SW480 (cell line): ENCODE measurements around the gene RMI2.

Experiments used
- DNase-seq: peaks from one replicate; pipeline ENCODE4 v3.0.0-alpha.2; 2016; ENCODE audit warnings: low spot score

The RMI2 gene

DNA sequence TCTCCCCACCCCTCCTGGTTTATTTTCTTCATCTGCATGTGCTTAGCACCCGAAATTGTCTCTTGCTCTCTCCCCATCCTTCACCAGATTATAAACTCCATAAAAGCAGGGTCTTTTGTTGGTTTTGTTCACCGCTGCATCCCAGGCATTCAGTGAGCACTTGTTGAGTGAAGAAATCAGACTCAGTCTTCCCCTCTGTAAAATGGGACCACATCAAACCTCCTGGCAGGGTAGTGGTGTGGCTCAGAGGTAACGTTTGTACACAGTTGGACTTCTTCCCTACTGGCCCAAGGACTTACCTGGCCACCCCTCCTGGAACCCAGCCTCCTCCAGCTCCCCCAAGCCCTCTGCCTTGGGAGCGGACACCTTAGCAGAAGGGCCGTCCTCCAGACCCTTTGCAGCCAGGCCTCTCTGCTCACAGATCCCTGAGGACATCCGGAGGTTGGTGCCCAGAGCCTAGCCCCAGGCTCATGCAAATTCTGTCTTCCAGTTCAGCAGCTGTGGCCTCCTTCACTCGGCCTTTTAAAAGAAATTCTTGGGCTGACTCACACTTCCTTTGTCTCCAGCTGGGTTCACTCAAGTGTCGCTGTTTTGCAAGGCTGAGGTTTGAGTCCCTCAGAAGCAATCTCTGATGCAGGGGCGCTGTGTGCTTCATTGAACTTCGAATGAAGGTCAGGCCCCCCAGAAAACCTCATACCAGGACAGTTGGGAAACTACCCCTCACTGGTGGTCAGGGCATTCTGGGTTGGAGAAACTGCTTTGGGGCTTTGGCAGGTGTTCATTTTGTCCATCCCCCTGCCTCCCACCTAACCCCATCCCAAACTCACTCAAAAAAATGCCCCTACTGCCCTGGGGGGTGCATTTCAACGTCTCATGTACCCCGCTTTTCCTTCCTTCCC is 16.8 kb upstream of the RMI2 start:
- DNase-seq = peak; percentile 45

- DNase-seq = no peak
Observed at GRCh38 chr16:11329071-11329491, 16.2 kb upstream of the RMI2 start.

- DNase-seq = no peak
Observed at GRCh38 chr16:11329891-11330290, 15.4 kb upstream of the RMI2 start.

- no peak for DNase-seq
Observed at GRCh38 chr16:11330526-11331237, 14.6 kb upstream of the RMI2 start.

DNA sequence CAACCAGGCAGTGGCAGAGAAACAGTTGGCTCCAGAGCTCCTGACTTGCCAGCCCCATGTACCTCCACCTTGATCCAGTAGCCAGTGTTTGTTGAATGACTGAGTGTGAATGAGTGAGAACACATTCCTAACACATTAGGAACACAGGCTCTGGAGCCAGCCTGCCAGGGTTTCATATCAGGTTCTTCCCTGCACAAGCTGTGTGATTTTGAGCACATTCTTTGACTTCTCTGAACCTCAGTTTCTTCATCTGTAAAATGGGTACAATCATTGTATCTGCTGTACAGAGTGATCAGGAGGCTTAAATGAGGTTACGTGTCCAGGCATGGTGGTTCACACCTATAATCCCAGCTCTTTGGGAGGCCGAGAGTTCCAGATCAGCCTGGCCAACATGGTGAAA is 13.3 kb upstream of the RMI2 start:
- DNase-seq = no peak

GRCh38 chr16:11333010-11333409 is 12.2 kb upstream of the RMI2 start:
- no peak for DNase-seq

DNA sequence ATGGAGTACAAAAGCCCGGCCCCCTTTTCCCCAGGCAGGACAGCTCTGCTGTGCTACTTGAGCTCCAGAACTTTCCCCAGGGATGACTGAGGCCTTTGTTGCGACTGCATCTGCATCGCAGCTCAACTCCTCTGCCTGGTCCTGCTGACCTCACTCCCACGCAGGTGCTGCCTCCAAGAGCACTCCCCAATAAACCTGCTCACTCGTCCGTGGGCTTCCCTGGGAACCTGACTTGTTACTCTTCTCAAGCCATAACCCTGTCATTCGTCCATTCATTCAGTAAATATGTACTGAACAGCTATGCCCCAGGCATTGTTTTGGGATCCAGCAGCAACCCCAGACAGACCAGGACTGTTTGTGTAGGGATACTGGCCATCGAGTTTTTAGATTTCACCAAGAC is 11.6 kb upstream of the RMI2 start:
- DNase-seq = no peak

GRCh38 chr16:11334831-11335404 is 10.3 kb upstream of the RMI2 start:
- no peak for DNase-seq

- DNase-seq = no peak
Observed at GRCh38 chr16:11339075-11339474, 6.2 kb upstream of the RMI2 start.

- no peak for DNase-seq
Observed at GRCh38 chr16:11340710-11341109, 4.5 kb upstream of the RMI2 start.

- no peak for DNase-seq
Observed at GRCh38 chr16:11341371-11341770, 3.9 kb upstream of the RMI2 start.

GRCh38 chr16:11342021-11342855 is 3.0 kb upstream of the RMI2 start:
- no peak for DNase-seq

DNA sequence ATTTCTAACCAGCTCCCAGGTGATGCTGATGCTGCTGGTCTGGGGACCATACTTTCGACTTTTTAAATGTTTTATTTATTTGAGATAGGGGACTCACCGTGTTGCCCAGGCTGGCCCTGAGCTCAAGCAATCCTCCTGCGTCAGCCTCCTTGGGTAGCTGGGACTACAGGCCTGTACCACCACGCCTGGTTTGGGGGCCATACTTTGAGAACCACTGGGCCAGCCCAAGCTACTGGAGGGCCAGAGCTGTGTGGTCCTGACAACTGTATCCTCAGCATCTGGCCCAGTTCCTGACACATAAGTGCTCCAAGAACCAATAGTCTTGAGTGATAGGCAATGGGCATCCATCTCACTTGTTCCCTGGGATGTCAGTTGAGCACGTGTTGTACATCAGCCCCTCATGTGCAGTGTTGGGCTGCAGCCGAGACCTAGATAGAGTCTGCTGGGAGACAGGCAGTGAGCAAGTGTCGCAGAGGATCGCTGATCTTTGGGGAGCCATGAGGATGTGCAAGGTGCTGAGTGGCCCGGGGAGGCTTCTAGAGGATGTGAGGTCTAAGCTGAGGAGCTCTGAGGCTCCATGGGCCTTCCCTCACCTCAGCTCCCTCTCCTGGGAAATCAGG is 1.6 kb downstream of the RMI2 start:
- no peak for DNase-seq

GRCh38 chr16:11347831-11348230 is 2.6 kb downstream of the RMI2 start:
- DNase-seq = no peak

DNA sequence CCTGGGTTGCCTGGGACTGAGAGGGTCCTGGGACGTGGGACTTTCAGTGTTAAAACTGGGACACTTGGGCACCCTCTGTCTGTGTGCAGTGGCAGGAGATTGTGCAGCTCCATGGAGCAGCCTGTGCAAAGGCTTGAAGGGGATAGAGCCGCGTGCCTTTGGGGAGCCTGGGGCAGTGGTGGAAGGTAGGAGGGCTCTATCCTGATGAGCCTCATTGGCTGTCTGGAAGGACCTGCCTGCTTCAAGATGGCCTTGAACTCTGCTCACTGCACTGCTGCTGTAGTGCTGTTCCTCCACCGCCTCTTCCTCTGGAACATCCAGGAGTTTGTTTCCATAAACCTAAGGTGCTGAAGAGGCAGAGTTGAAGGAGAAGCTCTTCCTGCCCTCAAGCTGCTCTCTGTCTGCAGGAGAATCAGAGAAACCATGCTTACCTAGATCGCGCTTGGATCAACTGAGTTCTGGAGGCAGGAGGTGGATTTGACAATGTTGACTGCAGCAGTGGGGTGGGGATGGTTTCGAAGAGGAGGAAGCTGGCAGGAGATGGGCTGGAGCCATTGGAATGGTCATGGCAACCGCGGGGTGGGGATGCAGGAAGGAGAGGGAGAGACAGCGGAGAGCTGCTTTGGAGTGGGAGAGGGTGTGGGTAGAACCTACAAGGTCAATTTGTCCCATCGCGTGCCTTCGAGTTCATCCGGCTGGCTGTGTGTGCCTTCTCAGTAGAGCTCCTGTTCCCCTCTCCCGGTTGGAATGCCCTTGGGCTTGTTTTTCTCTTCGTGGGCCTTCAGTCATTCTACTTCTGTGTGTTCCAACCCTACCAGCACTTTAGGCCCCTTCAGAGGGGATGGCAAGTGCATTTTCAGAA is 3.7 kb downstream of the RMI2 start:
- no peak for DNase-seq

- DNase-seq = no peak
Observed at GRCh38 chr16:11349599-11350276, 4.5 kb downstream of the RMI2 start.

GRCh38 chr16:11350519-11350918 is 5.3 kb downstream of the RMI2 start:
- no peak for DNase-seq

- DNase-seq = no peak
Observed at GRCh38 chr16:11350921-11351335, 5.7 kb downstream of the RMI2 start.

DNA sequence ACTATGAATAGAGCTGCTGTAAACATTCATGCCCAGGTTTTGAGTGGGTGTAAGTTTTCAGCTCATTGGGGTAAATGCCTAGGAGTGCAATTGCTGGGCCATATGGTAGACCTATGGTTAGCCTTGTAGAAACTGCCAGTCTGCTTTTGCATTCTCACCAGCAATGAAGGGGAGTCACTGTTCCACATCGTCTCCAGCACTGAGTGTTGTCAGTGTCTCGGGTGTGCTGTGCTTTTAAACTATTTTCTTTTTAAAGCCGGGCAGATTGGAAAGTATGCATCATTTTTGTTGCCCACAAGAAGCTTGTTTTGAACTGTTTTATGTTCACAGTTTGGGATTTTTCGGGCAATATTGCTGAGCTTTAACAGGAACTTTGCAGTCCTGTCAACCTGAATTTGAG is 7.9 kb downstream of the RMI2 start:
- DNase-seq = no peak

DNA sequence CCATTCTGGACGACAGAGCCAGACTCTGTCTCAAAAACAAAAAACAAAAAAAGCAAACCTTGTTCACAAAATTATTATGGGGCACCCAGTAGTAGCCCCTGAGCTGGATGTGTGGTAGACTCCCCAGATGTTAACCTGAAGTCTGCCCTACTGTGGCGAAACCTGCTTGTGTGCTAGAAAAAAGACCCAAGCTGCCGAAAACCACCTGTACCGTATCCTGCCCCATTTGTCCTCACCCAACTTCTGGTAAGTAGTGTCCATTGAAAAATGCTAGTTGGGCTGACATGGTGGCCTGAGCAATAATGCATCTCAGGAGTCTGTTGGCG is 9.1 kb downstream of the RMI2 start:
- no peak for DNase-seq
